ENCODE results near the gene MXD1. TPM values are rescaled to one million over a fixed set of nuclear protein-coding genes. Genes with fewer than 3 reads are reported as not detected.
"Not testable (repeated sequence)": the region's sequence is repeated elsewhere in the genome, so short reads cannot be mapped to it uniquely, and the experiment has no call there.

MXD1 gene, protein sequence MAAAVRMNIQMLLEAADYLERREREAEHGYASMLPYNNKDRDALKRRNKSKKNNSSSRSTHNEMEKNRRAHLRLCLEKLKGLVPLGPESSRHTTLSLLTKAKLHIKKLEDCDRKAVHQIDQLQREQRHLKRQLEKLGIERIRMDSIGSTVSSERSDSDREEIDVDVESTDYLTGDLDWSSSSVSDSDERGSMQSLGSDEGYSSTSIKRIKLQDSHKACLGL
- 15.6 TPM for polyA plus RNA-seq (ENCODE audit: insufficient read length)
- long read RNA-seq, donor 1, full-length matches to known transcripts = 2 of 2 reads
- long read RNA-seq, donor 1, partial matches to known transcripts = 0 of 2 reads
- long read RNA-seq, donor 1, other reads (novel, unspliced or antisense) = 0 of 2 reads
- long read RNA-seq, donor 2, full-length matches to known transcripts = 3 of 3 reads
- long read RNA-seq, donor 2, partial matches to known transcripts = 0 of 3 reads
- long read RNA-seq, donor 2, other reads (novel, unspliced or antisense) = 0 of 3 reads
- long read RNA-seq, donor 3, full-length matches to known transcripts = 2 of 8 reads
- long read RNA-seq, donor 3, partial matches to known transcripts = 6 of 8 reads
- long read RNA-seq, donor 3, other reads (novel, unspliced or antisense) = 0 of 8 reads
- long read RNA-seq, donor 4 = 0 reads
- long read RNA-seq, donor 5, full-length matches to known transcripts = 5 of 5 reads
- long read RNA-seq, donor 5, partial matches to known transcripts = 0 of 5 reads
- long read RNA-seq, donor 5, other reads (novel, unspliced or antisense) = 0 of 5 reads
- long read RNA-seq, donor 6 = 0 reads
- long read RNA-seq, donor 7, full-length matches to known transcripts = 4 of 4 reads
- long read RNA-seq, donor 7, partial matches to known transcripts = 0 of 4 reads
- long read RNA-seq, donor 7, other reads (novel, unspliced or antisense) = 0 of 4 reads
- long read RNA-seq, donor 8, full-length matches to known transcripts = 1 of 1 reads
- long read RNA-seq, donor 8, partial matches to known transcripts = 0 of 1 reads
- long read RNA-seq, donor 8, other reads (novel, unspliced or antisense) = 0 of 1 reads

DNA sequence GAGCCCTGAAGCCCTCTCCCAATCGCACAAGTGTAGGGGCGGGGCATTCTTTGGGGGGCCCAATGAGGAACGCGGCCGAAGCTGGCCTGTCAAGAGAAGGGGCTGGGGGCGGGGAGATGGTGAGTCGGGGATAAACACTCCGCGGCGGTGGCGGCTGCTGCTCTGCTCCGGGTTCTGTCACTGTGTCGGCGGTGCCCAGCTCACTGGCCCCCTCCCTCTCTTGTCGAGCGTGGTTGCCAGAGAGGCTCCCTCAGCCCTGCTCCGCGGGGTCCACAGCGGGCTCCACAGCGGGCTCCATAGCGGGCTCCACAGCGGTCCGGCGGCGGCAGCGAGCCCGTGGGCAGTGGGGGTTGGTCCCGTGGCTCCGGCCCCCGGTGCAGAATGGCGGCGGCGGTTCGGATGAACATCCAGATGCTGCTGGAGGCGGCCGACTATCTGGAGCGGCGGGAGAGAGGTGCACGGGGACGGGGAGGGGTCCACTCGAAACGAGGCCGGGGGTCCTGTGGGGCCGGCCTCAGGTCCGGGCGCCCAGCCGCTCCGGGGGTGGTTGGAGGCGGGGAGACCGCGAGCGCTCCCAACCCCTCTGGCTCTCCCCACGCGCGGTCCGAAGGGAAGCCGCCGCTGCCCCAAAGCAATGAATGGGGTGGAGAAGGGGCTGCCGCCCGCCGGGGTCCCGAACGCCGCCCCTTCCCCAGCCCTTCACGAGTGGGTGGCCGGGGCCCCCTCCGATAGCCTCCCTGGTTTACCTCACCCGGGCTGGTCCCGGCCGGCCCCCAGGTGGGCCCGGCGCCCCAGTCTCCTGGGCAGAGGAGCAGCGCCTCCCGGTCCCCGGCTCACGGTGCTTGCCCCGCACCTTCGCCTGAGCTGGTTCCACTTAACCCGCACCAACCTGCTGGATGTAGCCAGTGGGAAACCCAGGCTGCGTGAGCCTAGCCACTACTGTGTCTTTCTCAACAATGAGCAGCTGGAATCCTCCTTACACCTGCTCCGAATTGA lies at the start of gene MXD1:
TSS of gene MXD1 (plus strand) at position 160 of the 996 bp plus-strand sequence. CDS start at position 382, 222 bp downstream.
- DNase-seq = peak; percentile 17

DNA sequence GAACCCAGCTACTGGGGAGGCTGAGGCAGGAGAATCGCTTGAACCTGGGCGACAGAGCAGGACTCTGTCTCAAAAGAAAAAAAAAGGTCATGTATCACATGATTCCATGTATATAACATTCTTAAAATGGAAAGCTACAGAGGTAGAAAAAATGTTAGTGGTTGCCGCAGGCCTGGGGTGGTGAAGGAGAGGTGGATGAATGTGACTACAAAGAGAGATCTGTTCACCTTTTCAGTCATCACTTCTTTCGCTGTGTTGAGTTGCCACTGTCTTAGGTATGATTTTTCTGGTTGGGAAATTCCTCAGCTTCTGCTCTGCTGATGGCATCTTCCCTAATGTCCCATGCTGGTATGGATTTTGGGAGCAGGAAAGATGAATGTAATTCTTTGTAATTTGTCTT lies 26.5 kb upstream of the MXD1 start:
- no peak for DNase-seq

DNA sequence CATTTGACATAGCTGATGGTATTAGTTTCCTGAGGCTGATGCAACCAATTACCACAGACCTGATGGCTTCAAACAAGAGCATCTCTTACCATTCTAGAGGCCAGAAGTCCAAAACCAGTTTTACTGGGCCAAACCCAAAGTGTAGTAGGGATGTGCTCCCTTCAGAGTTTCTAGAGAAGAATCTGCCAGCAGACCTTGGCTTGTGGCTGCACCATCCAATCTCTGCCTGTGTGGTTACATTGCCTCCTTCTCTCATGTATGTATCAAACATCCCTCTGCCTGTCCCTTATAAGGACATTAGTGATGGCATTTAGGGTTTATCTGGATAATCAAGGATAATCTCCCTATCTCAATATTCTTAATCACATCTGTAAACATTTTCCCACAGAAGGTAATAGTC lies 25.6 kb upstream of the MXD1 start:
- DNase-seq = no peak

DNA sequence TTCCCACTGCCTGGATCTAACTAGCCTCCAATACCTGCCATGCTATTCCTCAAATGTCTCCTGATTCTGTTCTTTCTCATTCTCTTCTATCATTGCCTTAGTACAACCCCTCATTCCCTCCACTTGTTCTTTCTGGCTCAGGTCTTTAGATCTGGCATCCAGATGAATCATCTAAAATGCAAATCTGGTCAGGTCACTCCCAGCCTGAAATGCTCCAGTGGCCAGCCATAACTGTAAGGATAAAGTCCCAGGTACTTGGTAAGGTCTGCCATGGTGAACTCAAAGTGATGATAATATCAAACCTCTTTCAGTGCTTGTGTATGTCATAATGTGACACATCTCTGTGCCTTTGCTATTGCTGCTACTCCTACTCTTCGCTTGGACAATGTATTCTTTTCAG lies 24.0 kb upstream of the MXD1 start:
- no peak for DNase-seq

DNA sequence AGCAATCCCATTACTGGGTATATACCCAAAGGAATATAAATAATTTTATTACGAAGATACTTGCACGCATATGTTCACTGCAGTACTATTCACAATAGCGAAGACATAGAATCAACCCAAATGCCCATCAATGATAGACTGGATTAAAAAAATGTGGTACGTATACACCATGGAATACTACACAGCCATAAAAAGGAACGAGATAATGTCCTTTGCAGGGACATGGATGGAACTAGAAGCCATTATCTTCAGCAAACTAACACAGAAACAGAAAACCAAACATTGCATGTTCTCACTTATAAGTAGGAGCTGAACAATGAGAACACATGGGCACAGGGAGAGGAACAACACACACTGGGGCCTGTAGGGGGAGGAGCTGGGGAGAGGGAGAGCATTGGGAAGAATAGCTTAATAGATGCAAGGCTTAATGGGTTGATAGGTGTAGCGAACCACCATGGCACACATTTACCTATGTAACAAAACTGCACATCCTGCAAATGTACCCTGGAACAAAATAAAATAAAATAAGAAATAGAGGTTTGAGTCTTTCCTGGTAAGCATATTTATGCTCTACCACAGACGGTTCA lies 22.0 kb upstream of the MXD1 start:
- DNase-seq = not testable (repeated sequence)

DNA sequence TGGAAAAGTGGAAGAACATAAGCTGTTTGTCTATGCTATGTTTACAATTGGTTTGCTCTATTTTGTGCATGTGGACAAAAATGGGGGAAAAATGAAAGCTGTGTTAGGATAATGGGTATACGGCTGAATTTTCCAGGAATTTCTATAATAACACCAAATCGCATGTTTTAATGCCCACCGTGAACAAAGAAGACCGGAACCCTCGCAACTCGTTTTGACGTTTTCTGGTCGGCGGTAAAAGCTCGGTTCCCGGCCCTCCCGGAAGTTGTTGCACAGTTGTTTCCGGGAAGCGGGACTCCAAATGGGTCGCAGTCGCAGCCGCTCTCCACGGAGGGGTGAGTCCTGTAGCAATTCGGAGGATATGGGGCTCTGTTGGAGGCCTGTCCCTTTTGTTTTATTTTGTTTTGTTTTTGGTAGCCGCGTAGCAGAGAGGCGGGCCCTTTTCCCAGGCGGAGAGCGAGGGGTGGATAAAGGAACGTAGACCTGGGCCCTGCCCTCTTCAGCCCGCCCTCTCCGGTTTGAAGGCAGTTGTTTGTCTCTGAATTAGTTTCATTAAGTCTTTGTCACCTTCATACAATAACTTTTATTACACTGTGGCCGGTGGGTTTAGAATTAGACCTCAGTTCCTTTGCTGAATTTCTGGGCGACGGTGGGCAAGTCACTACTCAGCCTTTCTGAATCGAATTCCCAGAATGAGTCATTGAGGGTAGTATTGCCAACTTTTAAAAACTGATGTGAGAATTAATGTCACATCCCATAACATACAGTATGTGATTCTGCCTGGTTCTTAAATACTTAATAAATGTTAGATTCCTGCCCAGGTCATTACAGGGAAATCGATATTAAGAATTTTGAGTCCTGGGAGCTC lies 21.0 kb upstream of the MXD1 start, which contains the start of gene SNRNP27:
TSS of gene SNRNP27 (plus strand) at position 273 of the 868 bp plus-strand sequence. CDS start at position 302, 29 bp downstream.
- DNase-seq = peak; percentile 85

DNA sequence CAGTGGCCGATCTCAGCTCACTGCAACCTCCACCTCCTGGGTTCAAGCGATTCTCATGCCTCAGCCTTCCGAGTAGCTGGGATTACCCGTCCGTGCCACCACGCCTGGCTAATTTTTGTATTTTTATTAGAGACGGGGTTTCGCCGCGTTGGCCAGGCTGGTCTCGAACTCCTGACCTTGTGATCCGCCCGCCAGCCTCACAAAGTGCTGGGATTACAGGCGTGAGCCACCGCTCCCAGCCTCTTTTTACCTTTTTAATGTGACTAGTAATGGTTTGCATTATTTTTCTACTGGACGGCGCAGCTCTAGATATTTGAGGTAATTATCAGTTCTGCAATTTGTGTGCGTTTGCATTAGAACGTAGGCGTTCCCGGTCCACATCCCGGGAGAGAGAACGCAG lies 20.2 kb upstream of the MXD1 start:
- not testable (repeated sequence) for DNase-seq

DNA sequence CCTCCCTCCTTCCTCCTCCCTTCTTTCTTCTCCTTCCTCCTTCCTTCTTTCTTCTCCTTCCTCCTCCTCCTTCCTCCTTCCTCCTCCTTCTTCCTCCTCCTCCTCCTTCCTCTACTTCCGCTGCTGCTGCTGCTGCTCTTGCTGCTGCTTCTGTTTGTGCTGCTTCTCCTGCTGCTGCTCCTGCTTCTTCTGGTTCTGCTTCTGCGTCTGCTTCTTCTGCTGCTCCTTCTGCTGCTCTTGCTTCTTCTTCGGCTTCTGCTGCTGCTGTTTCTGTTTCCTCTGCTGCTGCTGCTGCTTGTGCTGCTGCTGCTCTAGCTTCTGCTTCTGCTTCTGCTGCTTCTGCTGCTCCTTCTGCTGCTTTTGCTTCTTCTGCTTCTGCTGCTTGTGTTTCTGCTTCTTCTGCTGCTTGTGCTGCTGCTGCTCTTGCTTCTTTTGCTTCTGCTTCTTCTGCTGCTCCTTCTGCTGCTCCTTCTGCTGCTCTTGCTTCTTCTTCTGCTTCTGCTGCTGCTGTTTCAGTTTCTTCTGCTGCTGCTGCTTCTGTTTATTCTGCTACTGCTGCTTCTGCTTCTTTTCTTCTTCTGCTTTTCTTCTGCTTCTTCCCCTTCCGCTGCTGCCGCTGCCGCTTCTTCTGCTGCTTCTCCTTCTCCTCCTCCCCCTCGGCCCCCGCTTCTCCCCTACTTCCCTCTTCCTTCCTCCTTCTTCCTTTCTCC lies 12.5 kb upstream of the MXD1 start:
- no peak for DNase-seq

DNA sequence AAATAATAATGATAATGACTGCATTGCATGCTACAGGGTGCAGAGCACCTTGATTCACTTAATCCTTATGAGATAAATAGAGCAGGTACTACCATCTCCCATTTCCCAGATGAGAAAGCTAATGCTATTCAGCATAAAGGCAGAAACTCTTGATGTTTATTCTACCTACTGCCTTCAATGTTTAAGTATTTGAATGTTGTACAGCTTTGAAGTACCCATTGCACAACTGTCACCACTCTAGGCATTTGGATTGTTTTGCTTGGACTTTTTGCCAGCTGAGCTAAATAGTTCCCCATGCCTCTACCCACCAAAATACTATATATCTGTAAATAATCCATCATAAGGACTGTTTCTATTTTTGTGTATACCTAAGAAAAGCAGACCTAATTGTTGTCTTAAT lies 7.7 kb upstream of the MXD1 start:
- no peak for DNase-seq

DNA sequence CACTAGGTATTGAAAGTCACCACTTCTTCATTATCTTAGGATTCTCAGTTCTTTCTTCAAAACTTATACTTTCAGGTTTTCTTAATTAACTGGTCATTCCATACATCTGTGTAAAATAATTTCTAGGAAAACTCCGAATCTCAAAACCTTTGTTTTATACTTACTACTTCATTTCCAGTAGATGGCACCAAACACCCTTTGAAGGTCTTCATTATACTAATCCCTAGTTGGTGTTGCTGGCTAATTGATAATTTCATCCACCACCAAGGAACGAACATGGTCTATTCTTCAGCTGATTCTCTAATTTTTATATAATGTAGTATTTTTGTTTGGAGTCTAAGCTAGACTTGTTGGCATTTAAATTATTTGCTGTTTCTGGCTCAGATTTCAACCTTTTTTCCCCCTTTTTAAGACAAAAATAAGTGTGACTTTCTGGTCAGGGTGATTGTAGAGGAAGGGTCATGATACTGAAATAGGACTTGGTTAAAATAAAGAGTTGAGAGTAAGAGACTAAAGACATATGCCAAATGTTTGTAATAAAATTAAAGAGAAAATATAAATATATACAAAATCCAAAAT lies 2.8 kb upstream of the MXD1 start:
- peak; percentile 68 for DNase-seq

DNA sequence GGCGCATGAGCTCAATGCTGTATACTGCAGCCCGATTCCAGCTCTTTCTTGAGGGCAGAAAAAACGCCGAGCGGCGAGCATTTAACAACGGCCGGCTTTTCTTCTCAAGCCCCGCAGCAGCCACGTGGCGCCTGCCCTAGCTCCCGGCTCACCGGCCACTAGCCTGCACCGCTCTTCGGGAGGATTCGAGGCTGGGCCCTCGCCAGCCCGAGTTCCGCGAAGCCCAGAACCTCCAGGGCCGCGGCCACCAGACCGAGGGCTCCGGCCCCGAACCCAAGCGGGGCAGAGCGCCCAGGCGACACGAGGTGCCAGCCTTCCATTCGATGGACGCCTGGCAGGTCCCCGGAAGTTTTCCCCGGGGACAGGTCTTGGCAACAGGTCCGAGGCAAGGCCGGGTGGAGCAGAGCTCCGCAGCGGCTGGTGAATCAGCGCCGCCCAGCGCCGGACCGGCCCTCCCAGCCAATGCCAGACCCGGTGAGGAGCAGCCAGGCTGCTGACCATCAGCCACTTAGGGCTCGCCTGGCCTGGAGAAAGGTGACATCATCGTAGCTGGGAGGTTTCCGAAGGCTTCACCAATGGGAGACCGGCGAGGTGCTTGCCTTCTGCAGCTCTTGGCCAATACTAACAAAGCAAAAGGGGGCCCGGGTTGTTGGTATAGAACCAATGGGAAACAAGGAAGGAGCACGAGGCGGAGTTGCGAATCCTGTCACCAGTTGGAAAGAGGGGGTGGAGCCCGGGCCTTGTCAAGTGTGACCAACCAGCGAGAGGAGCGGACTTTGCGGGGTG lies 552 bp upstream of the MXD1 start:
- peak; percentile 100 for DNase-seq

DNA sequence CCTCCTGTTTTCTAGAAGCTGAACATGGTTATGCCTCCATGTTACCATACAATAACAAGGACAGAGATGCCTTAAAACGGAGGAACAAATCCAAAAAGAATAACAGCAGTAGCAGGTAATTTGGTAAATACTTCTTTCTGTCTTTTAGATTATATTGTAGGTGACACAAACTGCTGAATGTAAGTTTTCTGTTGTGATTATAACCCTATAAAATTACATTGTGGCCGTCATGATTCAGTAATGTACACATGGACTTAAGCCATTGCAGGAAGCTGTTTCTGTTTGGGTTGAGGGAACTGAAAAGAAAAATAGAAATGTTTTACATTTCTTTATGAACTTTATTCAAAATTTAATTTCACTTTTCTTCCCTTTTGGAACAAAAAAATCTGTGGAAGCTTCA lies 1.2 kb downstream of the MXD1 start:
- no peak for DNase-seq

DNA sequence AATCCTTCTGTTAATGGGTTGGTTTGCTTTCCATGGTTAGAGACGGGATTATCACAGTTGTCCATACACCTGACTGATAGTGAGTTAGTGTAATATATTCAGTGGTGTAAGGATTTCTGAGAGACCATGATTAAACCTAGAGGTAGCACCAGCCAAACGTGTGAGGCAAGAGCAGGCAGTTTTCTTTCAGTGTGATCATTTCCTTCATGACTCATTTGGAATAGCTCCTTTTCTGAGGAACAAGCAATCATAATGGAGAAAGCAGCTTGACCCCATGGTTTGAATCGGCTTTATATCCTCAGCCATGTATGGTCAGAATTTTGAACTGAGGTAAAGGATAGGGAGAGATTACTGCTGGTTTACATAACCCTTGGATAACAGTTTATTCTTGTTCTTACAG lies 2.9 kb downstream of the MXD1 start:
- no peak for DNase-seq

DNA sequence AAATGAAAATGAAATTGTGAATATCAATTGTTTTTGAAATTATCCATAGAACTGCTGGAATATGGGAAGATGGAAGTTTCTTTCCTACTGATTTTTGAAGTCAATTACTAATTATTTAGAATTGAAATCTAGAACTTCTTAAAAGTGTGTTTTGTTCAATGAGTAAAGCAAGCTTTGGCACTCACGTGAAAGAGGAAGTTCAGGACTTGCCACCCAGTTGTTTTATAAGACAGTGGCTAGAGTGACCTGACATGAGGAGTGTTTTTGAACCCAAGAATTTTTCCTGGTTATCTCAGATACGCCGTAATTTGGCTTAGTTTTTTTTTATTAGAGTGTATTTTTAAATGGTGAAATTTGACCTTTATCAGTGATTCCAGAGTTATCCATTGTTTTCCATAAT lies 3.5 kb downstream of the MXD1 start:
- no peak for DNase-seq

DNA sequence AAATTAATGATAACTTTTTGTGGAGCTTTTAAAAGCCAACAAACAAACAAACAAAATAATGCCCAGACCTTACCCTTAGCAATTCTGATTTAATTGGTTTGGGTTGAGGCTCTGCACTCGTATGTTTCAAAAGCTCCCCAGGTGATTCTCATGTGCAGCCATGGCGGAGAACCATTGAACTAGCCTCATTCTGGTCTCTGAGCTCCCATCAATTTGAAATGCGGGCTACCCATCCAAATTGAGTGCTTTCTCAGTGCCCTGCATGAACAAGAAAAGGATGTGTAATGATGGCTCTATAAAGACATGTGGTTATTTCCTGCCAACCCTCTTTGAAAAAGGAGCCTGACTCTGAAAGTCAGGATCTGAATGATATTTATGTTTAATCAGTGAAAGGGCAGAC lies 8.2 kb downstream of the MXD1 start:
- DNase-seq = no peak

DNA sequence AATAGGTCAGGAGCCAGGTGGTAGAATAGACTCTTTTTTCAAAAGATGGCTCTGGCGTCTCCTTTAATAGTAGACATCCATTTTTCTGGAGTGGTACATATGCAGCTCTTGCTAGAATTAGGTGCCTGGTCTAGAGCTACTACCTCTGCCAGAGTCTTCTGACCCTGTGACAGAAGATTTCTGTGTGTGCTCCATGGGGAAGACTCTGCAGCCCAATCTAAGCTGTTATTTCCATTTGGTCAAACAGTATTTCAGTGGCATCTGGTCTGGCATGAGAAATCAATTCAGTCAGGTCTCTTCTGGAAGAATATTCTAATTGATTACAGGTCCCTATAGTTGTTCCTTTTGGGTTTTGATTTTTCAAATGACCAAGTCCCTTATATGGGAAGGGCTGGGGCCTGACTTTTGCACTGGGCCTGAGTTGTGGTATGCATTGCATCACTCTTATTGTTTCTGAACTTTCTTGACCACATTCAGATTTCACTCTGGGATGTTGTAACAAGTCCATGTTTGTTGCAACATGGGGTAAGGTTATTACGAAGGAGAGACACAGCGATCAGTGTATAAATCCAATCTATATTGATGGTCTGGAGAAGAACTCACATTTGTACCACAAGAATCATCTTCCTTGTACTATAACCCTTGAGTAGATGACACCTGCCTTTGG lies 12.1 kb downstream of the MXD1 start:
- DNase-seq = no peak

DNA sequence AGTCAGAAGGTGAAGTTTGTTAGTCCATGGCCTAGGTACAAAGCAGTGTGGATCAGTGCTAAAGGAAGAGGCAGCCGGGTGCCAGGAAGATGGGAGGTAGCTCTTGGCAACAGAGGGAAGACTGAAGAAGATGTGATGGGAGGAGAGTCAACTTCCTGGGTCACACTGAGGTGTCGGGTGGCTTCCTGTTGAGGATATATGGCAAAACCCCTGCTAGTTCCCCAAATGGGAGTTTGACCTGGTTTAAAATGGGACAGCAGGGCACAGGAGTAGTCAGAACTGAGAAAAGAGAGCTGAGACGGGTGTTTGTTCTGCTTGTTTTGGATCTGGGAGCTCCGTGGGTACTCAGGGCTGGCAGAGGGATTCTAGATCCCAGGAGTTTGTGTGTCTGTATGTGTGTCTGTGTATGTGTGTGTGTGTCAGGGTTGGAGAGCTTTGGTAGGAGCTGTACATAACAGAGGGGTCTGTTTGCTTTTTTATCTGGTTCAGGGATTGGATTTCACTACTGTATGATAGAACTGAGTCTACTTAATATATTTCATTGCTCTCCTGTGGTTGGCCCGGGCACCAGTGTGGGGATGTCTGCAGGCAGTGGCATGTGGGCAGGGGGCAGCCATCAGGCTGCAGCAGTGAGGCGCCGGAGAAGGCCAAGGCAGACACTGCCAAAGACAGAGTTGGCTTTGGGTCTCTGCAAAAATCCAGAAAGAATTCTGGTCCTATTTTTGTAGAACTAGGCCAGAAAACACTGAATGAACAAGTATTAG lies 17.1 kb downstream of the MXD1 start:
- no peak for DNase-seq
